ENCODE data around the gene HS3ST3A1.

DNA sequence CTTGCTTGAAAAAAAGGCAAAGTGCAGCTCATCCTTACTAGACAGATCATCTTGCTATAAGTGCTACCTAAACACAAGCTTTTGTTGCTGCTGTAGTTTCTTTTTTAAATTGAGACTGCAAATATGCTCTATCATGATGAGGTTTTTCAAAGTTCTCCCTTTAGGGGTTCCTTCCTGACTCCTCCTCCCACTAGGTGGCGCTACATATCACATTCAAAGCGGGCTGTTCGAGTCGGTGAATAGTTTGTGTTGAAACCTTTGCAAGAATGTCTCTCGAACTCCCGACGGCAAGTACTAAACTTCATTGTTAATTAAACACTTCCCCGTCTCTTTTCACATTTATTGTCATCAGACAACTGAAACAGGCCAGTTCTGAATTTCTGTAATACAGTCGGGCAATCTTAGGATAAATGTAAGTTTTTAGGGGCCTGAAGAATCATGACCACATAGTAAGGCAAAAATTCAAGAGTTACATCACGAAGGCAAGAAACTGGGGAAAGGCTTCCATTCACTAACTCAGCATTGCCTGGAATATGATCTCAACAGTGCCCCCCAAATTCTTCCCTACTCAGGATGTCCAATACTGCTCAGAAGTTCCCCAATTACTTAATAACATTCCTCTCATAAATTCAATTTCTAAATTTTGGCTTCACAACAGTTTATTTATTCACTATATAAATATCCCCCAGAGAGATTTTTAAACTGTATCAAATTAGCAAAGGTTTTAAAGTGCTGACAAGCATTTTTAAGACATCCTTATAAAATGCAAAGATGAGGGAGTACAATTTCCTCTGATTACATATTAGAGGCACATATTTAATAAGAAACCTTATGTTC lies 6.7 kb downstream of the HS3ST3A1 start:
- TF ChIP-seq, protein P1, sequence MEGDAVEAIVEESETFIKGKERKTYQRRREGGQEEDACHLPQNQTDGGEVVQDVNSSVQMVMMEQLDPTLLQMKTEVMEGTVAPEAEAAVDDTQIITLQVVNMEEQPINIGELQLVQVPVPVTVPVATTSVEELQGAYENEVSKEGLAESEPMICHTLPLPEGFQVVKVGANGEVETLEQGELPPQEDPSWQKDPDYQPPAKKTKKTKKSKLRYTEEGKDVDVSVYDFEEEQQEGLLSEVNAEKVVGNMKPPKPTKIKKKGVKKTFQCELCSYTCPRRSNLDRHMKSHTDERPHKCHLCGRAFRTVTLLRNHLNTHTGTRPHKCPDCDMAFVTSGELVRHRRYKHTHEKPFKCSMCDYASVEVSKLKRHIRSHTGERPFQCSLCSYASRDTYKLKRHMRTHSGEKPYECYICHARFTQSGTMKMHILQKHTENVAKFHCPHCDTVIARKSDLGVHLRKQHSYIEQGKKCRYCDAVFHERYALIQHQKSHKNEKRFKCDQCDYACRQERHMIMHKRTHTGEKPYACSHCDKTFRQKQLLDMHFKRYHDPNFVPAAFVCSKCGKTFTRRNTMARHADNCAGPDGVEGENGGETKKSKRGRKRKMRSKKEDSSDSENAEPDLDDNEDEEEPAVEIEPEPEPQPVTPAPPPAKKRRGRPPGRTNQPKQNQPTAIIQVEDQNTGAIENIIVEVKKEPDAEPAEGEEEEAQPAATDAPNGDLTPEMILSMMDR (conservative IDR thresholded peaks at IDR 0.05; ENCODE audit: low read depth, low read length), result peak; percentile 85
- no peak for TF ChIP-seq ELK1 (IDR thresholded peaks at IDR 0.05; ENCODE audit: borderline replicate concordance, low read depth, low read length)
- TF ChIP-seq USF2 (IDR thresholded peaks at IDR 0.05; ENCODE audit: low read depth, low read length), result no peak
